NCI-H526 treated with DMSO at 0.1 percent for 48 hours (cell line): ENCODE results near the gene RCAN2.
"Not testable (repeated sequence)": the region's sequence is repeated elsewhere in the genome, so short reads cannot be mapped to it uniquely, and the experiment has no call there.

Experiments used
- DNase-seq: peaks from one replicate; lab custom pipeline; 2025; lab: John Stamatoyannopoulos, UW

Gene RCAN2

GRCh38 chr6:46333481-46333880, 157.8 kb downstream of the RCAN2 start:
- no peak for DNase-seq

- not testable (repeated sequence) for DNase-seq
Observed at GRCh38 chr6:46332448-46332847, 158.8 kb downstream of the RCAN2 start.

GRCh38 chr6:46331461-46331860, 159.8 kb downstream of the RCAN2 start:
- no peak for DNase-seq

DNA sequence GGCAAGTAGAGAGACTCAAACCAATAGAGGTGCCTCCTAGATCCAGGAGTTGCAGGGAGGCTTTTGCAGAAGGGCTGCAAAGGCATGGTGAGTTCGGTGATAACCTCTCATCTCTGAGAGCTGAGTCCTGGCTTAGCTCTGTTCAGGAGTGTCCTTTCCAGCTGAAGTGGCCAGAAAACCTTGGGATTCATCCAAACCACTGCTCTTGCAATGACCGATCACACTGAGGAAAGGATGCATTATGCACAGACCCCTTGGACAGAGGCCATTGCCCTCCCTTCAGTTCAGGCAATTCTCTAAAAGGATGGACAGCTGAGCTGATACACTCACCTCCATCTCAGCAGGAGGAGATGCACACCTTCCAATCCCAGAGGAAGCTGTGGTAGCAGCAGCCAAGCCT, 161.7 kb downstream of the RCAN2 start:
- no peak for DNase-seq

GRCh38 chr6:46327779-46328178, 163.5 kb downstream of the RCAN2 start:
- peak; percentile 2 for DNase-seq

DNA sequence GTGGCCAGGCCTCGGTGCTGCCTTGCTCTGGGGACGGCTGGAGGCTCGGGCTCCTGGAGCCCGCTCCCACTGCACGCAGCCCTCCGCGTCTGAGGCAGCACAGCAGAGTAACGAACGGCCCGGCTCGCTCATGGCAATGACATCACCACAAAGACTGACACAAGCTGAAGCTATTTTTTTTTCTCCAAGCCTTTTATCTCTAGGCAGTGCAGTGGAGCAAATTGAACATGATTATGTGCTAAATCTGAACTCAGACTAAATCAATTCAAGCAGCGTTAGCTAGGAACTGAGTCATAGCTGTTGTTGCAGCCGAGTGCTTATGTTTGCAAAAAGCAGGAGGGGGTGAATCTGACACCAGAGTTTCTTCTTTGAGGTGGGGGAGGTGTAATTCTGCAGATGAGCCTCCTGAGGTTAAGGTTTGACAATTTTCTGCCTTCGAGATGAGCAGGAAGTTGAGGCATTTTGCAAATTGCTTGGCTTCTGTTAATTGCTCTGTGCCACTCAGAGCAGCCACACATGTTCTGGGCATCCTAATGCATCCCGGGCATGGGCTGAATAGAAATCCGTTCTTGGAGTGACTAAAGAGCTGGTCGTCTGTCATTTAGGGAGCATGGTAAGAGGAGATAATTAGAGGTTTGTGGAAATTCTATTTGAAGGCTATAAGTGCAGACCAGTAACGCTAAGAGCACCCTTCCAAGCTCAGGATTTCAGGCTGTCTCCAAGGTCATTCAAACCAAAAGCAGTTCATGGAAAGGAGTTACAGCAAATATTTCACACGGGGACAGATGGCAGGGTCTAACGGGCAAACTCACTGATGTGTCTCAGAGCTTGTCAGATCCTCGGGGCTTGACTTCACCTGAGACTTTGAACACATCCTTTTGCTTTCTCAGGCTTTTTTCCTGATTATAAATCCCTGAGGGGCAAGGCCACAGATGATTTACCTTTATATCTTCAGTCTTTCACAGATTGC, 165.4 kb downstream of the RCAN2 start:
- DNase-seq = no peak

- no peak for DNase-seq
Observed at GRCh38 chr6:46324706-46325105, 166.5 kb downstream of the RCAN2 start.

DNA sequence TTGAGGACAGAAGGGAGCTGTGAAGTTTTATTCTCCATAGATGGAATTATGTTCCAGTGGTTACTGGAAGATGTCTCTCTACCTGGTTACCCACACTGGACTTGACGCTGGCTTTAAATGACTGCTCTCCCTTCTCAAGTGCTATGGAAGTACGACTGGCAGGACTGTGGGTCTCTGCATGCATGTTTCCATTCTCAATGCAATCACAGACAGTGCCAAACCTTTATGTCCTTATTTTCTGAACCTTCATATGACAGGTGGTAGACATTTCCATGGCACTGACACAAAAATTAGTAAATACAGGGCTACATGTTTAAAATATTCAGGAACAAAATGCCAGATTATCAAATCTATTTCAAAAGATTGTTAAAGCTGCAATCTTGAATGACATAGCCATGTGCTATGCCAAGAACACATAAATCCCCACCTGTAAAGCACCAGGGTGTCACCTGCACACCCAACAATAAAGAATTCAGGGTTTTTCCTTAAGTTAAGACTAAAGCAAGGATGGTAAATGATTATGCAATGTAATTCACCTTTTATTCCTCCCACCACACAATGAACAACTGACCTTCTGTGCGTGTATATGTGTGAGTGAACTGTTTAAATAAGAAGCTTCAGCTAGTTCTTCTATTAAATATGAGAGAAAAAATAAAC, 167.2 kb downstream of the RCAN2 start:
- DNase-seq = no peak

GRCh38 chr6:46323312-46323965, 167.8 kb downstream of the RCAN2 start:
- no peak for DNase-seq

DNA sequence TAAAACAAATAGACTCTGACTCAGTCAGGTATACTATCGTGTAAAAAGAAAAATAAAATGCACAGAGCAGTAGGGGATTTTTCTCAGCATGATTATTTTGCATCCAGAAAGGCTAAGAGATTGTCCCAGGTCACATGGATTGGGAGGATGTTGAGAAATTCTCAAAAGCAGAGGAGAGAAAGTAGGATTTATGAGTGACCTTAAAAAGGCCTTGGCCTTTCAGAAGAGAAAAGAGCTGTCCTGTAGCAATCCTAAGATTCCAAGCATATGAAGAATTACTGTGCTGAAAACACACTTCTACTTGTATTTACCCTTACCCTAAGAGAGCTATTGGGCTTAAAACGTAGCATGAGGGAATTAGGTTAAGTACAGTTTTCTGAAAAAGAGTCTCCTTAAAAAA, 170.7 kb downstream of the RCAN2 start:
- no peak for DNase-seq

GRCh38 chr6:46315589-46315988, 175.7 kb downstream of the RCAN2 start:
- DNase-seq = no peak

DNA sequence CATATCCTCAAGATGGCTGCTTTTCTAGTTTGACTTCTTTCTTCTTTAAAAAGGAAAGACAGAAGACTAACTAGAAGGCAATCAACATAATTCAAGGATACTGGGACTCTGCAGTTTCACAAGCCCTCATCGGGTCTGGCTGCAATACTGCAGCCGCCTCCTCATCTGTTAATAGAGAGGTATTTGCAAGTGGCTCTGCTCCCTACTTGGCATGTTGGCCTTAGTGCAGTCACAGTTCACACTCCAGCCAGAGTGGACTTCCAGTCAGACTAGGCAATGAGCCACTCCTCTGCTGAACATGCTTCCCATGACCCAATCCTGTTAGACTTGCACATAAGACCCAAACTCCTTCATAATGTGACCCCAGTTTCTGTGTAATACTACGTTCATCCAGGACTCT, 178.6 kb downstream of the RCAN2 start:
- no peak for DNase-seq

- DNase-seq = no peak
Observed at GRCh38 chr6:46310196-46310595, 181.1 kb downstream of the RCAN2 start.

DNA sequence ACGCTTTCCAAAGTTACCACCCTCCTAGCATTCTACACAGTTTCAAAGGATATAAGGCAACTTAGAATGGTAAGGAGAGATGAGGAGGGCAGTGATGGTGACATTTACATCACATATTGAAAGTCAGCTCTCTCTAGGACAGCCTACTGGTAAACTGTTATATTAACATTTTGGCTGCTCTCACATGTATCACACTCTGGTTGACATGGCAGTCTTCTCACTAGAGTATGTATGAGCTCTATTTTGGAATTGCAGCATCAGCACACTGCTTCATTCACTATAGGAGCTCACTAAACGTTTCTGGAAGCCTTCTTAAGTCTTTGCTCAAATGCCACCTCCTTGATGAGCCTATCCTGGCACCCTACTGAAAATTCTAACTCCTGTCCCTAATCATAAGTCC, 184.8 kb downstream of the RCAN2 start:
- DNase-seq = no peak

DNA sequence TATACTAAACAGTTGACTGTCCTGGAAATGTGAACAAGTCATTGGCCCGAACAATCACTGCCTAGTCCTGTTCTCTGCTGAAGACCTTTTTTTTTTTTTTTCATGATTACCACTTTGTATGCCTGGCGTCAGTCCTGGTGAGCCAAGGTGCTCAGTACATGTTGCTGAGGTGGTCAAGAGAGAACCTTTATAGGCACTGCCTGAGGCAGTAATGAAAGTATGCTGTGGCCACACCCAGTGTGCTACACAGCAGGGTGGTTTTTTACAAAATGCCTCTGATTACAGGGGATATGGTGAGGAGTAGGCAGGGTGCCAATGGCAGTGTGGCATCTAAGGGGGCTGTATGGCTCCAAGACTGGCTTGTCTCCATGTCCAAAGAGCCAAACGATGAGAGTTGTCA, 185.4 kb downstream of the RCAN2 start:
- DNase-seq = no peak

DNA sequence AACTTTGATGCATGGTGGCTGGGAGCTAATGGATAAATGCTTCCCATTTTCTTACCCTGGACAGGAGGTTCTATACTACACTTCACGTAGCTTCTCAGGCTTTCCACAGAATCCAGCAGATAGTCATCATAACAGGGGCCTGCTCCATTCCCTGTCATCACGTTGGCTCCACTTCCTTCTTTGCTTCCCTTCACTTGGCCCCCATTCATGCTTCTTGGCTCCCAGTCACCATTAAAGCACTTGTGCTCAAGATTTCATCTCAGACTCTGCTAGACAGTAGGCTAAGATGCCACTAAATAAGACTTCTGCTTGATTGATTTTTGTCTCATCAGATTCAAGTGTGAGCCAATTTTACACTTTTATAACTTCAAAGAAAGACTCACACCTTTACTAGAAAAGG, 186.0 kb downstream of the RCAN2 start:
- no peak for DNase-seq

DNA sequence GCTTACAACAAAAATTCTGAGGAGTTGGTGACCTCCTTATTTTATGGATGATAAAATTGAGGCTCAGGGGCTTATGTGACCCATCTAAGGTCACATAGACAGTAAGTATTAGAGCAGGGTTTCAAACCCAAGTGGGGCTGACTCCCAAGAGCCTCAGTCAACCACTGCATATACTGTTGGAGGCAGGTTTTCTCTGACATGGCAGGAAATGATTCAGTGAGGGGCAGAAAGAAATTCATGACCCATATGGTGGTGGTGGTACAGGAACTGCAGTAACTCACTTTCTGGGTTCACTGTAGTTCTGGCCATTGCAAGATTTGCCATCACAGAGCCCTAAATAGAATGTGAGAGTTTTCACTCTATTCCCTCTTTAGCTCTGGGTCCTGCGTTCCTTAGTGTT, 188.4 kb downstream of the RCAN2 start:
- no peak for DNase-seq

GRCh38 chr6:46302176-46302575, 189.1 kb downstream of the RCAN2 start:
- DNase-seq = no peak

GRCh38 chr6:46299253-46299652, 192.0 kb downstream of the RCAN2 start:
- DNase-seq = no peak

- DNase-seq = no peak
Observed at GRCh38 chr6:46296586-46296985, 194.7 kb downstream of the RCAN2 start.

GRCh38 chr6:46293641-46294316, 197.5 kb downstream of the RCAN2 start:
- DNase-seq = no peak

- no peak for DNase-seq
Observed at GRCh38 chr6:46291880-46292279, 199.4 kb downstream of the RCAN2 start.
